Ureter (tissue), 1 donor: ENCODE data around the gene PLGRKT. TPM values are rescaled to one million over a fixed set of nuclear protein-coding genes. Genes with fewer than 3 reads are reported as not detected.
"Not testable (repeated sequence)": the region's sequence is repeated elsewhere in the genome, so short reads cannot be mapped to it uniquely, and the experiment has no call there.

Source experiments
- DNase-seq: peaks from one replicate; pipeline ENCODE4 v3.0.0-alpha.2; 2020; ENCODE audit warnings: low spot score
- total RNA-seq: library from RNA; stranded (reverse); gene quantifications from one replicate; pipeline ENCODE4 v1.2.4, GENCODE V29; 2023
- donor health status: DM: yes; HTN: yes; CAD: no.

The PLGRKT gene
- total RNA-seq, 1 donor from 2014 or later, result 23.5 TPM

GRCh38 chr9:5382479-5382878 is 55.2 kb downstream of the PLGRKT start:
- DNase-seq, result no peak

- no peak for DNase-seq
Measured at GRCh38 chr9:5375790-5376477, 61.8 kb downstream of the PLGRKT start.

GRCh38 chr9:5375091-5375490 is 62.6 kb downstream of the PLGRKT start:
- no peak for DNase-seq

GRCh38 chr9:5364294-5365024 is 73.3 kb downstream of the PLGRKT start:
- DNase-seq, result no peak

- DNase-seq, result no peak
Measured at GRCh38 chr9:5361326-5362010, 76.3 kb downstream of the PLGRKT start.

- DNase-seq, result no peak
Measured at GRCh38 chr9:5360341-5360740, 77.4 kb downstream of the PLGRKT start.

GRCh38 chr9:5357431-5358105 is 80.2 kb downstream of the PLGRKT start:
- no peak for DNase-seq

GRCh38 chr9:5355817-5356216 is 81.9 kb downstream of the PLGRKT start:
- DNase-seq, result no peak

GRCh38 chr9:5355226-5355625 is 82.5 kb downstream of the PLGRKT start:
- no peak for DNase-seq

- DNase-seq, result no peak
Measured at GRCh38 chr9:5354184-5354583, 83.5 kb downstream of the PLGRKT start.

- no peak for DNase-seq
Measured at GRCh38 chr9:5352637-5353248, 85.0 kb downstream of the PLGRKT start.

GRCh38 chr9:5338992-5339981 is 98.4 kb downstream of the PLGRKT start, which contains the start of gene RLN1:
TSS of gene RLN1 (minus strand) at chr9:5339876. CDS start at chr9:5339746, 130 bp downstream.
- not testable (repeated sequence) for DNase-seq

GRCh38 chr9:5336688-5337087 is 101.0 kb downstream of the PLGRKT start:
- DNase-seq, result no peak

GRCh38 chr9:5331276-5331675 is 106.4 kb downstream of the PLGRKT start:
- DNase-seq, result not testable (repeated sequence)

- no peak for DNase-seq
Measured at GRCh38 chr9:5326893-5327548, 110.7 kb downstream of the PLGRKT start.

- no peak for DNase-seq
Measured at GRCh38 chr9:5326187-5326586, 111.5 kb downstream of the PLGRKT start.

- not testable (repeated sequence) for DNase-seq
Measured at GRCh38 chr9:5321601-5322000, 116.1 kb downstream of the PLGRKT start.

GRCh38 chr9:5321058-5321457 is 116.7 kb downstream of the PLGRKT start:
- no peak for DNase-seq

GRCh38 chr9:5316406-5316805 is 121.3 kb downstream of the PLGRKT start:
- not testable (repeated sequence) for DNase-seq
